ENCODE measurements around the gene KRI1.
"Not testable (repeated sequence)": the region's sequence is repeated elsewhere in the genome, so short reads cannot be mapped to it uniquely, and the experiment has no call there.

KRI1 gene

DNA sequence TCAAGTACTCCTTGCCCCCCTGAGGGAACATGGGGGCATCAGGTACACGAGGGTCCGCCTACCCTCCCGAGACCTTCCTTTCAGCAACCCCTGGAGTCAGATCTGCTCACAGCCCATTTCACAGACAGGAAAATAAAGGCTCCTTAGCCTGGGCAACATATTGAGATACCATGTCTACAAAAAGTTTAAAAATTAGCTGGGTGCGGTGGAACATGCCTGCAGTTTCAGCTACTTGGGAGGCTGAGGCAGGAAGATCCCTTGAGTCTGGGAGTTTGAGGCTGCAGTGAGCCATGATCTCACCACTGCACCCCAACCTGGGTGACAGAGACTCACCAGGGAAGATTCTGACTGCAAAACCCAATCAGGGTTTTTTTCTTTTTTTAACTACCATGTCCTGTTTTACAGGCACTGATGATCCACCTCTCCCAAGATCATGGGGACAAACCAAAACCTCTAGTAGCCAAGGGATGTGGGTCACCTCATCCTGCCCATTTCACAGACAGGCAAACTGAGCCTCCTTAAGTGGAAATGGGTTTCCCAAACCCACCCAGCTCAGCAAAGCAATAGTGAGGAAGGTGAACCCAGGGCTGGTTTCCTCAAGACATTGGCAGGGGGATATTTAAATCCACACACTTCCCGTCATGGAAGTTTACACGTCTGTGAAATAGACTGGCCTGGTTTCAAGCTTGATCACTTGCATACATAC, 9.4 kb upstream of the KRI1 start:
- DNase-seq = no peak

- no peak for DNase-seq
These were observed 8.7 kb upstream of the KRI1 start for GRCh38 chr19:10574462-10574861.

GRCh38 chr19:10573793-10574192, 8.0 kb upstream of the KRI1 start:
- not testable (repeated sequence) for DNase-seq

GRCh38 chr19:10568826-10569651, 3.2 kb upstream of the KRI1 start, which contains the start of gene CDKN2D:
Gene CDKN2D, minus strand, starts transcription at chr19:10568979. Its CDS starts 326 bp downstream, at chr19:10568653.
- DNase-seq = peak; percentile 100

- DNase-seq = no peak
These were observed 2.4 kb upstream of the KRI1 start for GRCh38 chr19:10568062-10568825.

GRCh38 chr19:10567656-10568055, 1.8 kb upstream of the KRI1 start:
- no peak for DNase-seq

- peak; percentile 34 for DNase-seq
These were observed 1.0 kb upstream of the KRI1 start for GRCh38 chr19:10566658-10567410.

GRCh38 chr19:10566408-10566657, 523 bp upstream of the KRI1 start:
- no peak for DNase-seq

DNA sequence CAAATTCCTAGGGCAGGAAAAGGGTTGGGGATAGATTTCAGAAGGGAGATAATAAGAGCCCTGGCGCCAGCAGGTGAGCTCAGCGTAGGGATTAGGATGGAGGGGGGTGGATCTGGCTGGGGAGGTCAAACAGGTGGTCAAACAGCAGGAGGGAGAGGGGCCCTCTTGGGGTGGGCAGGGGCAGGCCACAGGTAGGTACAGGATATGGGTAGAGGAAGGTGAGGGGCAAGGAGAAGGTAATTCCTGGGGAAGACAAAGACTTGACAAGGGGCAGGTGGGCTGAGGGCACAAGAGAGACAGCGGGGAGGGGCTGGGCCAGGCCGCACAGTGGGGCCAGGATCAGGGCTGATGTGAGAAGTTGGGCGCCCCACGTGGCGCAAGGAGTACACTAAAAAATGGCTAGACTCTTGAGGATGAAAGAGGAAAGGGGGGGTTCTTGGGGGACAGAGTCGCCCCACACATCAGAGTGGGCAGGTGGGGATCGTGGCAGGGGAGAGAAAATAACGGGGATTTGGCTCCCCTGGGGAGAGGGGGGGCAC, 713 bp downstream of the KRI1 start:
- DNase-seq = peak; percentile 62

- no peak for DNase-seq
These were observed 3.2 kb downstream of the KRI1 start for GRCh38 chr19:10562609-10563008.

GRCh38 chr19:10560154-10560553, 5.7 kb downstream of the KRI1 start:
- DNase-seq = no peak

DNA sequence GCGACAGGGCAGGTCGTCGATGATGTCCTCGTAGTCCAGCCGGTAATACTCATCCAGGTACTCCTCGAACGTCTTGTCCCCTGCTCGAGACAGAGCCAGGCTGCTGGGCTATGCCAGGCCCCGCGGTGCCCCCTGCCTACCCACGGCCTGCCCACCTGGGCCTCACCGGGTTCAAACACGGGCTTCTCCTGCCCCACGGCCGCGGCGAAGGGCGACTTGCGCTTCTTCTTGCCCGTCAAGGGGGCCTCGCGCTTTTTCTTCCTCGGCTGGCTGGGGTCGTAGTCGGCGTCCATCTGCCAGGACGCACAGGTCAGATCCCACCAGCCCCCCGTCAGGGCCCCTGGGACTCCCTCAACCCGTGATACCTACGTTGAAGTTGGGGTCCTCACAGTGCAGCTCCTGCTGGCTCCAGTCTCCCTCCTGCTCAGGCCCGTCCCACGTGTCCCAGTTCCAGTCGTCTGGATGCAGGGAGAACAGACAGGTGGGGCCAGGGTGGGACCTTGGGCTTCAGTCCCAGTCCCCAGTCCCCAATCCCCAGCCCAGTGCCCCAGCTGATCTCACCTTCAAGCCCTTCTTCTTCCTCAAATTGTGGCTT, 8.1 kb downstream of the KRI1 start:
- no peak for DNase-seq

DNA sequence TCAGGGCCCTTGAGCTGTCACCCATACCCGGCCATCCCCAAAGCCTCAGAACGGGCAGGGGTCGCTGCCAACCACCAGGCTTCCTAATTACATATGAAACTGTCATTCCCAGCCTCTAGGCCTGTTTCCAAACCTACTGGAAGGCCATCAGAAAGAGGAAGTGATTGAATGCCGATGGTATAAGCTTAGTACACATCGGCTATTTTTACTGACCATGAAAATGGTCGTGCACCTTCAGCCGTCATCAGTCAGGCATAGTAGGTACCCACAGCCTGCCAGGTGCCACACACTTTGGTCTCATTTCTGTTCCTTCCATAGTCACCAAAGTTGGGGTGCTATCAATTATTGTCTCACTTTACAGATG, 10.2 kb downstream of the KRI1 start:
- DNase-seq = no peak

DNA sequence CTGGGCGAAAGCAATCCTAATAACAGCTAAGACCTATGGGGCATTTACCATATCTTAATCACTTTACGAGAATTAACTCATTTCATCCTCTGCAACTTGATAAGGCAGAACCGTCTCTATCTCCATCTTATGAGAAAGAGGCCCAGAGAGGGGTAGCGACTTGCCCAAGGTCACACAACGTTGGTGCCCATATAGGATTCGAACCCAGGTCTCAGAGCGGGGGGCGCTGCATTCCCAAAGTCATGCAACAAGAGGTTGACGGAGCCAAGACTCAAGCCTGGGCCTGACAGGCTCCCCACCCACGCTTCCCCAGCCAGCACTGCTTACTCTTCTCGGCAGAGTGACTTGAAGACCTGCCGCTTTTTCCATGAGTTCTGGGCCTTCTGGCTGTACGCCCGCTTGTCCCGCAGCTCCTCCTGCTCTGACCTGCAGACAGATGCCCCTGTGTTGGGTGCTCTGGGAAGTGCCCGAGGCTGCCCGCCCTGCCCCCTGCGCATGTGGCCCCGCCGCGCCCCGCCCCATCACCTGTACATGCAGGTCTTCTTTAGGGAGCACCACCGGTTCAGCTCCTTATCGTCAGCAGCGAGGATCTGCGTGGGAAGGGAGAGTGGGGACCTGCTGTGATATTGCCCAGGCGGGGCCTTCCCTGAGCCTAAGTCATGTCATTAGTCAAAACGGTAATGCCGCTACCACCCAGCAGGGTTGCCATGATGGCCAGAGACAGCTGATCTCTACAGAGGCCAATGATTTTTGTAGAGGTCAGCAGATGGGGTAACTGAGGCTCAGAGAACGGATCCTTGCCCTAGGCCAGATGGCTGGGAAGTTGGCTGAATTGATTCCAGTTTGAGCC, 10.8 kb downstream of the KRI1 start:
- DNase-seq = no peak

DNA sequence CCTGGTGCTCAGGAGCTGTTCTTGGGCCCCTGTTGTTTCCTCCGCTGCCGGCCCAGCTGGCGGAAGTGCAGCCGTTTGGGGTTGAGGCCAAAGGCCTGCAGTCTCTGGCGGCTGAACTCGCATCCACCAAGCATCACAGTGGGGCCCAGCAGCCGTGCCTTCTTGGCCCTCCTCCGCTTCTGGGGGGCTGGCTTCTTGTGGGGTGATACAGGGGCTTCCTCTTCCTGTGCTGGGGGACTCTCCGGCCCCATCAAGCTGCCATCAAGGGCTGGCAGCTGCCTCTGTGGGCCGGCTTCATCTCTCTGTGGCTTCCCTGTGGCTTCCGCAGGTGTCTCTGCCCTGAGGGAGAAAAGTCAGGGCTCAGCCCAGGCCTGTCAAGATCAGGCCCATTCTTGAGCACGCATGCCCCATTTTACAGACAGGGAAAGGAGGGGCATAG, 11.8 kb downstream of the KRI1 start:
- DNase-seq = peak; percentile 53

DNA sequence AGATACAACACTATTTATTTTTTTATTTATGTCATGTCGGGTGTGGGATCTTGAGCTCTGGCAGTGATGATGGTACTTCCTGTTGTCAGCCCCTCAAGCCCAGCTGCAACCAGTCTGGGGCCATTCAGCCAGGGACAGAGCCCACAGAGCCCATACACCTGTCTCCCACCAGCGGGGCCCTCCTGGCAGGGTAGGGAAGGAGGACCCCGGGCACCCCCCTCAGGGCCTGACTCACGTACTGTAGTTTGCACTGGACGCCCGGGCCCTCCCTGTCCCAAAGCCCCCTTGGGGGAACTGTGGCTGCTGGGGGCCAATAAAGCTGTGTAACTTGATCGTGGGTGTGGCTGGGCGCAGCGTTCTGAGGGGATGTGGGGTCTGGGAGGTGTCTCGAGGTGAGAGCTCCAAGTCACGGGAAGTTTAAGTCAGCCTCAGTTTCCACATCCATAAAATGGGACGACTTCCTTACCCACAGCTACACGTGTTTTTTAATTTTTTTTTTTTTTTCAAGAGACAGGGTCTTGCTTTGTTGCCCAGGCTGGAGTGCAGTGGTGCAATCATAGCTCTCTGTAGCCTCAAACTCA, 12.6 kb downstream of the KRI1 start:
- no peak for DNase-seq

DNA sequence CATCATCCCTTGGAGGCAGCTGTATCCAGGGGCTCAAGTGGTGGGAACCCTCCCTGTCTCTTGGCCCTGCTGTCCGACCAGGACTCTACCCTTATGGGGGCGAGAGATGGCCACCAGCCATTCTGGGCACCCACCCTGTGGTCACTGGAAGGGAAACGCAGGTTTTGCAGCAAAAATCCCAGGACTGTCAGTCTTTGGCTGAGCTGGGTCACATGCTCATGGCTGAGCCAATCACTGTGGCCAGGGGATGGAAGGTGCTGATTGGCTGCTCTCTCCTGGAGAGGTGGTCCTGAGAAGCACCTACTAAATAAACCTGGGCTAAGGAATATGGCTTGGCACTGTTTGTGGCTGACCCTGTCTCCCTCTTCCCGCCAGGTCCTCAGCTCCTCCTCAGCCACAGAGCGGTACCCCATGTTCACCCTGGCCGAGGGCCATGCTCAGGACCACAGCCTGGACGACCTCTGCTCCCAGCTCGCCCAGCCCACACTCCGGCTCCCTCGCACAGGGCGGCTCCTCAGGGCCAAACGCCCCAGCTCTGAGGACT, 13.2 kb downstream of the KRI1 start:
- DNase-seq = no peak

- DNase-seq = peak; percentile 48
These were observed 14.0 kb downstream of the KRI1 start for GRCh38 chr19:10551698-10552301.

DNA sequence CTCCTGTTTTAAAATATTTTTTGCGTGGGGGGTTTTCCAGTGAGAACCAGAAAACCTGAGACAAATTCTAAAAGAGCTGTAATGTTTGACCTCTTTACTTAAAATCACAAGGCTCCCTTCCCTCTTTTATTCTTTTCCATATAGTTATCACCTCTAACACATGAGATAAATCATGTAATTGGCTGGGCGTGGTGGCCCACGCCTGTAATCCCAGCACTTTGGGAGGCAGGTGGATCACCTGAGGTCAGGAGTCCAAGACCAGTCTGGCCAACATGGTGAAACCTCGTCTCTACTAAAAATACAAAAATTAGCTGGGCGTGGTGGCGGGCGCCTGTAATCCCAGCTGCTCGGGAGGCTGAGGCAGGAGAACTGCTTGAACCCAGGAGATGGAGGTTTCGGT, 14.8 kb downstream of the KRI1 start:
- not testable (repeated sequence) for DNase-seq

DNA sequence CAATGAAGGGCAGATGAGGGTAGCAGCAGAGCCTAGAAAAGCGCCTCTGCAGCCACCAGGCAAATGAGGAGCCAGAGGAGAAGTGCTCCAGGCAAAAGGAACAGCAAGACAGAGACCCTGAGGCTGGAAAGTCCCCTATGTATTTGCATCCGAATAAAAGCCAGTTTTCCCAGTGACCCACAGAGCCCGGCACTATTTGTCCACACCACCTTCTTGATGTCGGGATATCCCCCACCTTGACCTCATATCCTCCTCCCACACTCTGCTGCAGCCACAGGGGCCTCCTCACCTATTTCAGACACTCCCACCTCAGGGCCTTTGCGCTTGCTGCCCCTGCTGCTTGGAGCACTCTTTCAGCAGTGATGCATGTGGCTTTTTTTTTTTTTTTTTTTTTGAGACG, 15.5 kb downstream of the KRI1 start:
- no peak for DNase-seq
